ENCODE data around the gene IQSEC3. TPM values are rescaled to one million over a fixed set of nuclear protein-coding genes. Genes with fewer than 3 reads are reported as not detected.

The IQSEC3 gene
- total RNA-seq, 1 donor, result under 0.01 TPM

- no peak for TF ChIP-seq CTCF (IDR thresholded peaks at IDR 0.05; ENCODE audit: insufficient read depth, low read depth, low read length)
- H3K4me3 ChIP-seq (ENCODE audit: low read depth, low read length), result no peak overlapping the region
- DNase-seq (ENCODE audit: low read depth), result no peak
These were observed 126.7 kb downstream of the IQSEC3 start for GRCh38 chr12:193261-193660.

GRCh38 chr12:194276-194675, 127.7 kb downstream of the IQSEC3 start:
- no peak for DNase-seq (ENCODE audit: low read depth)
- no peak overlapping the region for H3K4me3 ChIP-seq (ENCODE audit: low read depth, low read length)
- TF ChIP-seq CTCF (IDR thresholded peaks at IDR 0.05; ENCODE audit: insufficient read depth, low read depth, low read length), result no peak

DNA sequence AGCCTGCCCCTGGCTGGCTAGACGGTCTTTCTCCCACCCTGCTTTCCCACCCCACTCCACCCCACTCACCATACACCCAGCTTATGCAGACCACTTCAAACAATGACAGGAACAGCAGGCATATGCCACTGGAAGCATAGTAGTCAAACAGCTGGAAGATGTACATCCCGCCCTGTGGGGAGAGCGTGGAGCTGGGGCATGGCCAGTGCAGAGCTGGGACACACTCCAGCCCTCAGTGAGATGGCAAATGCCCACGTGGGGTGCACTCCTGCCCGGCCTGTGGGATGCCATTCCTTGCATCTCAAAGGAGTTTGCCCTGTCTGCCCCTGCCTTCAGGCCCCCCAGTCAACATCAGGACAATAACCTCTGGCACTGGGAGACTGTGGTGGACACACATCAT, 128.6 kb downstream of the IQSEC3 start:
- no peak overlapping the region for H3K4me3 ChIP-seq (ENCODE audit: low read depth, low read length)
- DNase-seq (ENCODE audit: low read depth), result no peak
- TF ChIP-seq CTCF (IDR thresholded peaks at IDR 0.05; ENCODE audit: insufficient read depth, low read depth, low read length), result no peak

DNA sequence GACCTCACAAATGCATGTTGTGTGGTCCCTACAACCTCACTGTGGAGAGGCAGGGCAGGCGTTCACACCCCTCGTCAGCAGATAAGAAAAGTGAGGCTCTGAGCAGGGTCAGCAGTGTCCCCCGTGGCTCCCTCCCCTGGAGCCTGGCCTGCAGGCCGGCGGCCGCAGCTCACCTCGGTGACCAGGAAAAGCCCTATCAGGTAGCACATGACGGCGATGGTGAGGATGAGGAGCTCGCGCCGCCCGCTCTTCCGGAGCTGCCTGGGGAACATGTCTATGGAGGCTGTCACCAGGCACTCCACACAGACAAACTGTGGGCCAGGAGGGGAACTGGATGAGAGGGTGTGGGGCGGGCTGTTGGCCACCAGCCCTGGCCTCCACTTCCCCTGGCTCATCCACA, 129.4 kb downstream of the IQSEC3 start:
- DNase-seq (ENCODE audit: low read depth), result no peak
- no peak overlapping the region for H3K4me3 ChIP-seq (ENCODE audit: low read depth, low read length)
- TF ChIP-seq CTCF (IDR thresholded peaks at IDR 0.05; ENCODE audit: insufficient read depth, low read depth, low read length), result no peak

GRCh38 chr12:196436-196835, 129.9 kb downstream of the IQSEC3 start:
- no peak for TF ChIP-seq CTCF (IDR thresholded peaks at IDR 0.05; ENCODE audit: insufficient read depth, low read depth, low read length)
- H3K4me3 ChIP-seq (ENCODE audit: low read depth, low read length), result no peak overlapping the region
- DNase-seq (ENCODE audit: low read depth), result no peak

DNA sequence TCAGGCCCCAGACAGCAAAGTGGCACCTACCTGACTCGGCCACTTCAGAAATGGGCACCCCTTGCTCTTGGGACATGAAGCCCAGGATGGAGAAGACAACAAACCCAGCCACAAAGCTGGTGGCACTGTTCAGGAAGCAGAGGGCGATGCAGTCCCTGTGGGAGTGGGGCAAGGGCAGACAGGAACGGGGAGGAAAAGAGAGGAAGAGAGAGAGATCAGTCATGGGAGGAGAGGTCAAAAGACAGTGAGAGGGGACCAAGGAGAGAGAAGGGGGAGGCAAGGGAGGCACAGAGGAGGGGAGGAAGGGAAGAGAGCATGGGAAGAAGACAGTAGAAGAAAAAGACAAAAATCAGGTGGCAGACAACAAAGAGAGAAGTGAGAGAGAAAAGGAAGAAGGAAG, 130.8 kb downstream of the IQSEC3 start:
- H3K4me3 ChIP-seq (ENCODE audit: low read depth, low read length), result no peak overlapping the region
- TF ChIP-seq CTCF (IDR thresholded peaks at IDR 0.05; ENCODE audit: insufficient read depth, low read depth, low read length), result no peak
- no peak for DNase-seq (ENCODE audit: low read depth)

GRCh38 chr12:197911-198695, 131.5 kb downstream of the IQSEC3 start:
- H3K4me3 ChIP-seq (ENCODE audit: low read depth, low read length), result no peak overlapping the region
- DNase-seq (ENCODE audit: low read depth), result no peak
- TF ChIP-seq CTCF (IDR thresholded peaks at IDR 0.05; ENCODE audit: insufficient read depth, low read depth, low read length), result no peak

Data from fibroblast of villous mesenchyme (primary cell).